CD4-positive, alpha-beta T cell treated with Interferon gamma for 1 hour (primary cell): ENCODE results near the gene SKOR1.

Experiments
- DNase-seq: peaks from one replicate; pipeline ENCODE4 v3.0.0-alpha.2; 2020

Gene SKOR1

GRCh38 chr15:67820122-67820991 lies 5.0 kb upstream of the SKOR1 start:
- DNase-seq = no peak

- DNase-seq = no peak
Measured at GRCh38 chr15:67820992-67821783, 4.1 kb upstream of the SKOR1 start.

- DNase-seq = no peak
Measured at GRCh38 chr15:67821784-67822440, 3.4 kb upstream of the SKOR1 start.

GRCh38 chr15:67822537-67823313 lies 2.6 kb upstream of the SKOR1 start:
- DNase-seq = no peak

- no peak for DNase-seq
Measured at GRCh38 chr15:67823314-67824196, 1.8 kb upstream of the SKOR1 start.

GRCh38 chr15:67824197-67824968 lies 926 bp upstream of the SKOR1 start:
- no peak for DNase-seq

- DNase-seq = no peak
Measured at GRCh38 chr15:67825881-67826716, 790 bp downstream of the SKOR1 start.

- DNase-seq = no peak
Measured at GRCh38 chr15:67826717-67827561, 1.6 kb downstream of the SKOR1 start.

- no peak for DNase-seq
Measured at GRCh38 chr15:67827562-67828277, 2.4 kb downstream of the SKOR1 start.

- no peak for DNase-seq
Measured at GRCh38 chr15:67828278-67828968, 3.1 kb downstream of the SKOR1 start.

- no peak for DNase-seq
Measured at GRCh38 chr15:67828969-67829646, 3.8 kb downstream of the SKOR1 start.

GRCh38 chr15:67829647-67830504 lies 4.6 kb downstream of the SKOR1 start:
- DNase-seq = no peak

- no peak for DNase-seq
Measured at GRCh38 chr15:67831363-67831762, 6.1 kb downstream of the SKOR1 start.

GRCh38 chr15:67832031-67832551 lies 6.8 kb downstream of the SKOR1 start:
- DNase-seq = no peak

- DNase-seq = no peak
Measured at GRCh38 chr15:67832897-67833709, 7.8 kb downstream of the SKOR1 start.
